MCF 10A (cell line): Measurements from ENCODE around the gene GPR22. TPM values are rescaled to one million over a fixed set of nuclear protein-coding genes. Genes with fewer than 3 reads are reported as not detected.

Source experiments
- BruUV-seq: library from RNA; stranded (reverse); fragments of 400-500 nt; replicated peaks from 2 replicates; lab custom pipeline; 2021; lab: Mats Ljungman, UMichigan
- CTCF ChIA-PET: fragments of 300-600 bp; sonication (Branson Sonifier 250); formaldehyde crosslinking; extraction: SDS; loops from one replicate; lab custom pipeline; 2021; ENCODE audit warnings: antibody characterized with exemption, inconsistent platforms; lab: Yijun Ruan, JAX
- POLR2A ChIA-PET: fragments of 300-600, 350-650 bp; sonication (Branson Sonifier 250); formaldehyde crosslinking; extraction: SDS; loops from one replicate; lab custom pipeline; 2020; ENCODE audit warnings: antibody characterized with exemption, inconsistent platforms; lab: Yijun Ruan, JAX
- DNase-seq: peaks from one replicate; pipeline ENCODE4 v3.0.0-alpha.2; 2018; ENCODE audit not compliant: unreplicated experiment
- H3K27ac Mint-ChIP-seq: one replicate; pipeline ENCODE4 v1.8.0; 2022; ENCODE audit warnings: mild to moderate bottlenecking, low read depth, mixed read lengths; ENCODE audit not compliant: unreplicated experiment
- H3K27me3 Mint-ChIP-seq: one replicate; pipeline ENCODE4 v1.8.0; 2022; ENCODE audit warnings: mixed read lengths; ENCODE audit not compliant: insufficient read depth, unreplicated experiment
- H3K36me3 Mint-ChIP-seq: one replicate; pipeline ENCODE4 v1.8.0; 2022; ENCODE audit warnings: mild to moderate bottlenecking, moderate library complexity, mixed read lengths; ENCODE audit not compliant: insufficient read depth, unreplicated experiment
- H3K4me1 Mint-ChIP-seq: one replicate; pipeline ENCODE4 v1.8.0; 2022; ENCODE audit warnings: mixed read lengths; ENCODE audit not compliant: insufficient read depth, unreplicated experiment
- H3K4me3 Mint-ChIP-seq: one replicate; pipeline ENCODE4 v1.8.0; 2022; ENCODE audit warnings: mild to moderate bottlenecking, moderate library complexity, mixed read lengths; ENCODE audit not compliant: unreplicated experiment
- H3K9me3 Mint-ChIP-seq: one replicate; pipeline ENCODE4 v1.8.0; 2022; ENCODE audit warnings: mixed read lengths; ENCODE audit not compliant: unreplicated experiment
- CTCF ChIP-seq: fragments of 200-600 bp; IDR thresholded peaks from one replicate; pipeline ENCODE4 v1.8.0; 2022; ENCODE audit warnings: antibody characterized with exemption, mild to moderate bottlenecking; ENCODE audit not compliant: unreplicated experiment
- intact Hi-C: fragments of 100-400 bp; cut with micrococcal nuclease; formaldehyde crosslinking; loops from 2 replicates; pipeline ENCODE4 v1.14.1; 2022
- total RNA-seq: library from RNA; stranded (reverse); gene quantifications from 2 replicates; pipeline ENCODE4 v1.2.3, GENCODE V29; 2022

GPR22 gene
- total RNA-seq, 1 experiment from 2014 or later, result not detected

- no peak for TF ChIP-seq CTCF
- no peak for DNase-seq
- intact Hi-C loops, result no loop called here
- POLR2A ChIA-PET, result interaction anchor here (0.6 to 1.2 kb wide), 2 partner anchors 19 to 70 kb away, joined by 3 to 4 read pairs; no protein-coding TSS in a partner anchor
- no peak overlapping the region for H3K4me3 Mint-ChIP-seq
- no peaks in the 10 kb centered on the region for H3K36me3 Mint-ChIP-seq
- BruUV-seq, result no TSS peak
- no peaks in the 10 kb centered on the region for H3K27me3 Mint-ChIP-seq
- no peak overlapping the region for H3K27ac Mint-ChIP-seq
- H3K9me3 Mint-ChIP-seq, result no peaks in the 10 kb centered on the region
- H3K4me1 Mint-ChIP-seq, result peaks cover 9% of the 10 kb centered on the region
- CTCF ChIA-PET, result interaction anchor here (0.6 to 1.5 kb wide), 5 partner anchors 16 to 315 kb away, joined by 3 to 5 read pairs (median 3); no protein-coding TSS in a partner anchor
Observed at GRCh38 chr7:107494884-107495283, 25.0 kb downstream of the GPR22 start.

- CTCF ChIA-PET, result interaction anchor here (0.6 to 1.5 kb wide), 3 partner anchors 17 to 315 kb away, joined by 3 to 5 read pairs (median 4); no protein-coding TSS in a partner anchor
- H3K27ac Mint-ChIP-seq, result no peak overlapping the region
- H3K4me3 Mint-ChIP-seq, result no peak overlapping the region
Observed at GRCh38 chr7:107495516-107495915, 25.7 kb downstream of the GPR22 start.

GRCh38 chr7:107499731-107500130 lies 29.9 kb downstream of the GPR22 start:
- H3K27me3 Mint-ChIP-seq, result no peaks in the 10 kb centered on the region
- CTCF ChIA-PET, result interaction anchor here (0.6 kb wide), 1 partner anchor 286 kb away, joined by 3 read pairs; no protein-coding TSS in a partner anchor
- intact Hi-C loops, result loop anchor here (5.0 kb wide), 1 partner anchor 347 kb away; no protein-coding TSS in a partner anchor
- H3K36me3 Mint-ChIP-seq, result no peaks in the 10 kb centered on the region
- peaks cover 4% of the 10 kb centered on the region for H3K4me1 Mint-ChIP-seq
- no peak for TF ChIP-seq CTCF
- no TSS peak for BruUV-seq
- DNase-seq, result no peak
- POLR2A ChIA-PET, result no interaction called here
- no peak overlapping the region for H3K27ac Mint-ChIP-seq
- H3K9me3 Mint-ChIP-seq, result no peaks in the 10 kb centered on the region
- no peak overlapping the region for H3K4me3 Mint-ChIP-seq

More at GRCh38 chr7:107495516-107495915, 25.7 kb downstream of the GPR22 start:
- peaks cover 9% of the 10 kb centered on the region for H3K4me1 Mint-ChIP-seq
- no peak for TF ChIP-seq CTCF
- H3K27me3 Mint-ChIP-seq, result no peaks in the 10 kb centered on the region
- intact Hi-C loops, result no loop called here
- POLR2A ChIA-PET, result interaction anchor here (1.1 to 1.2 kb wide), 2 partner anchors 18 to 69 kb away, joined by 4 read pairs; no protein-coding TSS in a partner anchor
- DNase-seq, result no peak
- no TSS peak for BruUV-seq
- no peaks in the 10 kb centered on the region for H3K9me3 Mint-ChIP-seq
- no peaks in the 10 kb centered on the region for H3K36me3 Mint-ChIP-seq

- Mint-ChIP-seq H3K4me3 (no peak overlapping the region), H3K9me3 (no peaks in the 10 kb centered on the region), H3K27me3 (no peaks in the 10 kb centered on the region), H3K36me3 (no peaks in the 10 kb centered on the region), H3K4me1 (peaks cover 10% of the 10 kb centered on the region), H3K27ac (no peak overlapping the region)
- ChIA-PET CTCF (interaction anchor here (0.6 to 1.3 kb wide), 5 partner anchors 38 to 249 kb away, joined by 3 to 4 read pairs (median 3); no protein-coding TSS in a partner anchor), POLR2A (interaction anchor here (0.8 kb wide), 1 partner anchor 29 kb away, joined by 3 read pairs; no protein-coding TSS in a partner anchor)
- no TSS peak for BruUV-seq
- peak; percentile 43 for TF ChIP-seq CTCF
- DNase-seq, result peak; percentile 43
- intact Hi-C loops, result loop anchor here (1.0 to 5.0 kb wide), 3 partner anchors 38 to 349 kb away; no protein-coding TSS in a partner anchor
Observed at GRCh38 chr7:107501593-107501992, 31.7 kb downstream of the GPR22 start.
